ENCODE measurements around the gene UCK1.

UCK1 gene

GRCh38 chr9:131482343-131483006 is 48.6 kb downstream of the UCK1 start:
- Histone ChIP-seq H3K4me1 (ENCODE audit: insufficient read depth, low read length, severe bottlenecking) (no peaks in the 10 kb centered on the region), H3F3A (ENCODE audit: insufficient read depth, low read length) (no peaks in the 10 kb centered on the region), H4K20me1 (ENCODE audit: insufficient read depth, low read length) (no peaks in the 10 kb centered on the region), H3K9ac (ENCODE audit: low read length) (no peak overlapping the region), H3K27ac (ENCODE audit: low read depth, low read length, poor library complexity, severe bottlenecking) (no peak overlapping the region), H3K9me3 (ENCODE audit: low read length) (no peaks in the 10 kb centered on the region), H3K36me3 (ENCODE audit: insufficient read depth, low read length) (peaks cover 94% of the 10 kb centered on the region), H2AFZ (ENCODE audit: low read length) (no peak overlapping the region), H3K79me2 (ENCODE audit: insufficient read depth, low read length) (no peaks in the 10 kb centered on the region), H3K9me2 (ENCODE audit: low read depth, low read length) (no peaks in the 10 kb centered on the region), H3K27me3 (ENCODE audit: insufficient read depth, low read length) (no peaks in the 10 kb centered on the region), H3K4me3 (ENCODE audit: low read depth, low read length, poor library complexity, severe bottlenecking) (no peak overlapping the region), H3K4me2 (ENCODE audit: low read length) (no peak overlapping the region)
- TF ChIP-seq CTCF (IDR thresholded peaks at IDR 0.05; ENCODE audit: low read length) = no peak
- TF ChIP-seq EZH2 (IDR thresholded peaks at IDR 0.05; ENCODE audit: borderline replicate concordance, low read length) = no peak

DNA sequence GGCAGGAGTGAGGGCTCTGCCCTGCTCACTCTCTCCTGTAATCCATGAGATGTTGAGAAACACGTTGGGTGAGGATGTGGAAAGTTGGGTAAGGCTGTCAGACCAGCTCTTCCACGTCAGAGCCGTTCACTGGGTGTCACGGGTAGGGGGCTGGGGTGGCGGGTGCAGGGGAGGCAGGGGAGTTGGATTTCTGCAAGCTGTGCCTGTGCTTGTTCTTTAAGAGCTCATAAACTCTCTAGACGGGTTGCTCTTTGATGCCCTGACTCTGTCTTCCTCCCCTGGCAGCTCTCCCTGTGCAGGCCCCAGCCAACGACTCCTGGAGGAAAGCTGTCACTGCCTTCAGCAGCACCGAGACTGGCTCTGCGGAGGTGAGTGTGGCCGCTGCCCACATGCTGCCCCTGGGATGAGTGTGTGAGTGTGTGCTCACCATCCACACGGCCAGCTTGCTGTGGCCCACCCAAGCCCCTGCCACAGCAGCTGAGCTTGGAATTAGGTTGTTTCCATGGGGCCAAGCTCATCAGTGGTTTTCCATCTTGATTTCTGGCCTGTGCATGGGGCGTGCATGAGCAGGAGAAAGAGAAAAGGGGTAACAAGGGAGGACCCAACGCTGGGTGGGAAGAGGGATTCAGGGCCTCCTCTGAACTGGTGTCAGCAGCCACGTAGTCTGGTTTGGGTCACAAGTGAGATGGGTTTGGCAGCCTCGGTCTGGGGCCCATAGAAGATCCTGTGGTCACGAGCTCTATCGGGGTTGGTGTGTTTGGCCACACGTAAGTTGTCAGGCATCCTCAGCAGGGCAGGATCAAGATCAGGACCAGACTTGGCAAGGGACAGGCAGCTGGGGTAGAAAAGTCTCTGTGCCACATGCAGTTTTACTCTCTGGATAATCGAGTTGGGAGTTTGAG is 49.4 kb downstream of the UCK1 start:
- Histone ChIP-seq H3K9me3 (ENCODE audit: low read length) (no peaks in the 10 kb centered on the region), H2AFZ (ENCODE audit: low read length) (no peak overlapping the region), H3K79me2 (ENCODE audit: insufficient read depth, low read length) (no peaks in the 10 kb centered on the region), H3K4me3 (ENCODE audit: low read depth, low read length, poor library complexity, severe bottlenecking) (no peak overlapping the region), H3K27ac (ENCODE audit: low read depth, low read length, poor library complexity, severe bottlenecking) (no peak overlapping the region), H4K20me1 (ENCODE audit: insufficient read depth, low read length) (no peaks in the 10 kb centered on the region), H3F3A (ENCODE audit: insufficient read depth, low read length) (no peaks in the 10 kb centered on the region), H3K4me2 (ENCODE audit: low read length) (no peak overlapping the region), H3K27me3 (ENCODE audit: insufficient read depth, low read length) (no peaks in the 10 kb centered on the region), H3K36me3 (ENCODE audit: insufficient read depth, low read length) (peaks cover 94% of the 10 kb centered on the region), H3K4me1 (ENCODE audit: insufficient read depth, low read length, severe bottlenecking) (no peaks in the 10 kb centered on the region), H3K9ac (ENCODE audit: low read length) (no peak overlapping the region), H3K9me2 (ENCODE audit: low read depth, low read length) (no peaks in the 10 kb centered on the region)
- TF ChIP-seq EZH2 (IDR thresholded peaks at IDR 0.05; ENCODE audit: borderline replicate concordance, low read length) (no peak), CTCF (IDR thresholded peaks at IDR 0.05; ENCODE audit: low read length) (no peak)

- TF ChIP-seq EZH2 (IDR thresholded peaks at IDR 0.05; ENCODE audit: borderline replicate concordance, low read length) (no peak), CTCF (IDR thresholded peaks at IDR 0.05; ENCODE audit: low read length) (no peak)
- H3K79me2 ChIP-seq (ENCODE audit: insufficient read depth, low read length) = no peaks in the 10 kb centered on the region
- H3F3A ChIP-seq (ENCODE audit: insufficient read depth, low read length) = no peaks in the 10 kb centered on the region
- no peaks in the 10 kb centered on the region for H3K9me3 ChIP-seq (ENCODE audit: low read length)
- no peaks in the 10 kb centered on the region for H3K4me1 ChIP-seq (ENCODE audit: insufficient read depth, low read length, severe bottlenecking)
- H3K9me2 ChIP-seq (ENCODE audit: low read depth, low read length) = no peaks in the 10 kb centered on the region
- H3K27ac ChIP-seq (ENCODE audit: low read depth, low read length, poor library complexity, severe bottlenecking) = no peak overlapping the region
- no peak overlapping the region for H2AFZ ChIP-seq (ENCODE audit: low read length)
- no peaks in the 10 kb centered on the region for H4K20me1 ChIP-seq (ENCODE audit: insufficient read depth, low read length)
- no peak overlapping the region for H3K4me3 ChIP-seq (ENCODE audit: low read depth, low read length, poor library complexity, severe bottlenecking)
- H3K27me3 ChIP-seq (ENCODE audit: insufficient read depth, low read length) = no peaks in the 10 kb centered on the region
- no peak overlapping the region for H3K4me2 ChIP-seq (ENCODE audit: low read length)
- no peak overlapping the region for H3K9ac ChIP-seq (ENCODE audit: low read length)
- H3K36me3 ChIP-seq (ENCODE audit: insufficient read depth, low read length) = peaks cover 94% of the 10 kb centered on the region
Measured at GRCh38 chr9:131480258-131480657, 50.8 kb downstream of the UCK1 start.
